Activated B cell treated with CpG ODN at 0.5 μM for 24 hours (primary cell): ENCODE results near the gene NBEAL2. TPM values are rescaled to one million over a fixed set of nuclear protein-coding genes. Genes with fewer than 3 reads are reported as not detected.

Experiments
- ATAC-seq: fragments of 200-7000 bp; cut with Tn5 transposase; one replicate; pipeline ENCODE4 v1.10.0; 2021; ENCODE audit warnings: low read depth, mild to moderate bottlenecking, moderate library complexity
- CTCF ChIA-PET: fragments of 350-600 bp; sonication (Branson Sonifier 250); formaldehyde crosslinking; loops from one replicate; lab custom pipeline; 2021; ENCODE audit warnings: antibody characterized with exemption; lab: Charles Lee
- POLR2A ChIA-PET: fragments of 350-600 bp; sonication (Branson Sonifier 250); formaldehyde crosslinking; loops from one replicate; lab custom pipeline; 2021; ENCODE audit warnings: antibody characterized with exemption; lab: Charles Lee
- DNase-seq: peaks from one replicate; pipeline ENCODE4 v3.0.0; 2022
- H3K27ac Mint-ChIP-seq: one replicate; pipeline ENCODE4 v1.8.0; 2020; ENCODE audit warnings: mixed read lengths
- H3K27me3 Mint-ChIP-seq: one replicate; pipeline ENCODE4 v1.8.0; 2021; ENCODE audit warnings: mixed read lengths
- H3K36me3 Mint-ChIP-seq: one replicate; pipeline ENCODE4 v1.8.0; 2021; ENCODE audit warnings: low read depth, mixed read lengths
- H3K4me1 Mint-ChIP-seq: one replicate; pipeline ENCODE4 v1.8.0; 2021; ENCODE audit warnings: mixed read lengths
- H3K4me3 Mint-ChIP-seq: one replicate; pipeline ENCODE4 v1.8.0; 2020; ENCODE audit warnings: mild to moderate bottlenecking, mixed read lengths
- H3K9me3 Mint-ChIP-seq: one replicate; pipeline ENCODE4 v1.8.0; 2020; ENCODE audit warnings: mixed read lengths
- intact Hi-C: fragments of 100-400 bp; cut with micrococcal nuclease; formaldehyde crosslinking; loops from one replicate; pipeline ENCODE4 v1.15.1; 2024
- total RNA-seq: library from RNA; stranded (reverse); gene quantifications from 2 replicates; pipeline ENCODE4 v1.2.3, GENCODE V29; 2022
- TF ChIP-seq, protein P1 (sequence below): fragments of 200-600 bp; IDR thresholded peaks from one replicate; pipeline ENCODE4 v1.8.0; 2022; ENCODE audit warnings: antibody characterized with exemption, mild to moderate bottlenecking

The NBEAL2 gene
- total RNA-seq, 1 donor from 2014 or later = 98.6 TPM

DNA sequence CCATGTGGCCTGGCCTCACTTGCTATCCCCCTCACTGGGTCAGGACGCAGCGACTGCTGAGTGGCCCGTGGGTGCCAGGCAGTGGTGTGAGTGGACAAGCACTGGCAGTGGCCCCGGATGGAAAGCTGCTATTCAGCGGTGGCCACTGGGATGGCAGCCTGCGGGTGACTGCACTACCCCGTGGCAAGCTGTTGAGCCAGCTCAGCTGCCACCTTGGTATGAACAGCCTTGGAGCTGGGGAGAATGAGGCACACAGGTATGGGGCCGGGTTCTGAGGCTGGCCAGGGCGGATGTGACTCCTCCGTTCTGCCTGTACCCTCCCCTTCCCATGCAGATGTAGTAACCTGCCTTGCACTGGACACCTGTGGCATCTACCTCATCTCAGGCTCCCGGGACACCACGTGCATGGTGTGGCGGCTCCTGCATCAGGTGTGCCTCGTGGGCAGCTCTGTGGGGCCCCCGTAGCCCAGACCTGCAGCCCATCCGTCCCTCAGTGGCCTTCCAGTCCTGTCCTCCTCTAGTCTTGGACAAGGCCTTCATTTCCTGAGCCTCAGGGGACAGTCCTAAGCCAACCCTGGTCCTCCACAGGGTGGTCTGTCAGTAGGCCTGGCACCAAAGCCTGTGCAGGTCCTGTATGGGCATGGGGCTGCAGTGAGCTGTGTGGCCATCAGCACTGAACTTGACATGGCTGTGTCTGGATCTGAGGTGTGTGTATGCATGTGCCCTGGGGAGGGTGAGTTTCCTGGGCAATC is 28.2 kb downstream of the NBEAL2 start:
- Mint-ChIP-seq H3K4me1 (peaks cover 13% of the 10 kb centered on the region), H3K36me3 (peaks cover 40% of the 10 kb centered on the region), H3K27ac (no peak overlapping the region), H3K9me3 (no peaks in the 10 kb centered on the region), H3K27me3 (no peaks in the 10 kb centered on the region), H3K4me3 (no peak overlapping the region)
- DNase-seq = peak; percentile 15
- TF ChIP-seq, protein P1, sequence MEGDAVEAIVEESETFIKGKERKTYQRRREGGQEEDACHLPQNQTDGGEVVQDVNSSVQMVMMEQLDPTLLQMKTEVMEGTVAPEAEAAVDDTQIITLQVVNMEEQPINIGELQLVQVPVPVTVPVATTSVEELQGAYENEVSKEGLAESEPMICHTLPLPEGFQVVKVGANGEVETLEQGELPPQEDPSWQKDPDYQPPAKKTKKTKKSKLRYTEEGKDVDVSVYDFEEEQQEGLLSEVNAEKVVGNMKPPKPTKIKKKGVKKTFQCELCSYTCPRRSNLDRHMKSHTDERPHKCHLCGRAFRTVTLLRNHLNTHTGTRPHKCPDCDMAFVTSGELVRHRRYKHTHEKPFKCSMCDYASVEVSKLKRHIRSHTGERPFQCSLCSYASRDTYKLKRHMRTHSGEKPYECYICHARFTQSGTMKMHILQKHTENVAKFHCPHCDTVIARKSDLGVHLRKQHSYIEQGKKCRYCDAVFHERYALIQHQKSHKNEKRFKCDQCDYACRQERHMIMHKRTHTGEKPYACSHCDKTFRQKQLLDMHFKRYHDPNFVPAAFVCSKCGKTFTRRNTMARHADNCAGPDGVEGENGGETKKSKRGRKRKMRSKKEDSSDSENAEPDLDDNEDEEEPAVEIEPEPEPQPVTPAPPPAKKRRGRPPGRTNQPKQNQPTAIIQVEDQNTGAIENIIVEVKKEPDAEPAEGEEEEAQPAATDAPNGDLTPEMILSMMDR = no peak
- POLR2A ChIA-PET = no interaction called here
- CTCF ChIA-PET = no interaction called here
- intact Hi-C loops = loop anchor here (2.0 kb wide), 1 partner anchor 31 kb away; no protein-coding TSS in a partner anchor
- no peak for ATAC-seq

DNA sequence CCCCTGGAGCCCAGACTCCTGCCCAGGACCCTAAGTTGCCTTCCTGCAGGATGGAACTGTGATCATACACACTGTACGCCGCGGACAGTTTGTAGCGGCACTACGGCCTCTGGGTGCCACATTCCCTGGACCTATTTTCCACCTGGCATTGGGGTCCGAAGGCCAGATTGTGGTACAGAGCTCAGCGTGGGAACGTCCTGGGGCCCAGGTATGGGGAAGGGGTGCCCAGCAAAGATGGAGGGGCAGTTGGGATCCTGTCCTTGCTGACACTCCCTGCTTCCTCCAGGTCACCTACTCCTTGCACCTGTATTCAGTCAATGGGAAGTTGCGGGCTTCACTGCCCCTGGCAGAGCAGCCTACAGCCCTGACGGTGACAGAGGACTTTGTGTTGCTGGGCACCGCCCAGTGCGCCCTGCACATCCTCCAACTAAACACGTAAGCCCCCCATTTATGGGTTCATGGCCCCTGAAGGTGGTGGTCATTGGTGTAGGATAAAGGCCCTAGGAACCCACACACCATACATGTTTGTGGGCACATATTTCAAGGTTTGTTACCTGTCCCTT is 28.8 kb downstream of the NBEAL2 start:
- Mint-ChIP-seq H3K4me1 (peaks cover 13% of the 10 kb centered on the region), H3K9me3 (no peaks in the 10 kb centered on the region), H3K4me3 (peak overlapping the region; percentile 64), H3K27ac (no peak overlapping the region), H3K36me3 (peaks cover 35% of the 10 kb centered on the region), H3K27me3 (no peaks in the 10 kb centered on the region)
- ChIA-PET CTCF (no interaction called here), POLR2A (interaction anchor here (1.5 kb wide), 1 partner anchor 156 kb away, joined by 4 read pairs; the partner anchor contains the start of gene SETD2)
- ATAC-seq (no peak), DNase-seq (no peak)
- intact Hi-C loops = loop anchor here (2.0 kb wide), 1 partner anchor 30 kb away; no protein-coding TSS in a partner anchor
- TF ChIP-seq, protein P1 = no peak

DNA sequence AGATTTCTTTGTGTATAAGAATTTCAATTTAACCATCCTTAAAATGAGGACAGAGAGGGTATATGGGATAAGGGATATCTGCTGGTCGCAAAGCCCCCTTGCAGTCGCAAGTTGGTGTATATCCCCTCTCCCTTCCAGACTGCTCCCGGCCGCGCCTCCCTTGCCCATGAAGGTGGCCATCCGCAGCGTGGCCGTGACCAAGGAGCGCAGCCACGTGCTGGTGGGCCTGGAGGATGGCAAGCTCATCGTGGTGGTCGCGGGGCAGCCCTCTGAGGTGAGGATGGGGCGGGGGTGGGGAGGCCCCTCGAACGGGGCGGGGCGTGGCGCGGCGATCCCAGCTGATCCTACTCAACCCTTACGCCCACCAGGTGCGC is 29.4 kb downstream of the NBEAL2 start:
- Mint-ChIP-seq H3K4me3 (peak overlapping the region; percentile 64), H3K36me3 (peaks cover 34% of the 10 kb centered on the region), H3K9me3 (no peaks in the 10 kb centered on the region), H3K4me1 (peaks cover 13% of the 10 kb centered on the region), H3K27ac (no peak overlapping the region), H3K27me3 (no peaks in the 10 kb centered on the region)
- TF ChIP-seq, protein P1 = no peak
- DNase-seq (no peak), ATAC-seq (no peak)
- POLR2A ChIA-PET = interaction anchor here (0.8 to 1.6 kb wide), 8 partner anchors 12 to 155 kb away, joined by 3 to 15 read pairs (median 6); partner anchors contain the start of genes CCDC12, NBEAL2 and SETD2
- intact Hi-C loops = loop anchor here (1.0 to 2.0 kb wide), 3 partner anchors 8 to 30 kb away; partner anchors contain the start of gene NBEAL2
- CTCF ChIA-PET = interaction anchor here (0.7 kb wide), 1 partner anchor 99 kb away, joined by 3 read pairs; no protein-coding TSS in a partner anchor

DNA sequence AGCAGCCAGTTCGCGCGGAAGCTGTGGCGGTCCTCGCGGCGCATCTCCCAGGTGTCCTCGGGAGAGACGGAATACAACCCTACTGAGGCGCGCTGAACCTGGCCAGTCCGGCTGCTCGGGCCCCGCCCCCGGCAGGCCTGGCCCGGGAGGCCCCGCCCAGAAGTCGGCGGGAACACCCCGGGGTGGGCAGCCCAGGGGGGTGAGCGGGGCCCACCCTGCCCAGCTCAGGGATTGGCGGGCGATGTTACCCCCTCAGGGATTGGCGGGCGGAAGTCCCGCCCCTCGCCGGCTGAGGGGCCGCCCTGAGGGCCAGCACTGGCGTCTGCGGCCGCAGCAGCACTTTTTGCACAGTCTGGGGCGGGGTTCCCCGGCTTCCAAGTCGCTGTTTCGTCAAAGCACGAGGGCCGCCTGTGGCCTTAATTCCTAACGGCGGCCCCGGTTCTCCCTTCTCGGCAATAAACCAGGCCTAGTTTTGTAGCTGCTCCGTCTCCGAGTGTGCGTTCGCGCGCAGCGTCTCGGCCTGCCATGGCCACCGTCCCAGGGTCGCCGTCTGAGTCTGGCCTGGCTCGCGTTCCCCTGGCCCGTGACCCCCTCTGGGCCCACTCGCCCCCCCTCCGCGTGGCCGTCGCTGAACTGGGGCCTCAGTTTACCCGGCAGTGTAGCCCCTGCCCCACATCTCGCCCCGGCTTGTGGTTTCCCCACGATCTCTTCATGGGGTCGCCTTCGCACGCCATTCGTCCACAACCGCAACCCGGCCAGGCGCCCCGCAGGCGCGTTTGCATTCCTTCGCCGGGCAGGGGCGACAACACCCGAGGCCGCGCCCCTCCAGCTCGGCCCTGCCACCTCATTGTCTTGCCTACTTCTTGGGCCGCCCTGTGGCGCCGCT is 30.0 kb downstream of the NBEAL2 start:
- Mint-ChIP-seq H3K9me3 (no peaks in the 10 kb centered on the region), H3K27ac (peak overlapping the region; percentile 73), H3K36me3 (peaks cover 34% of the 10 kb centered on the region), H3K27me3 (no peaks in the 10 kb centered on the region), H3K4me3 (peak overlapping the region; percentile 81), H3K4me1 (peaks cover 13% of the 10 kb centered on the region)
- peak; percentile 97 for ATAC-seq
- DNase-seq = peak; percentile 82
- TF ChIP-seq, protein P1 = no peak
- intact Hi-C loops = loop anchor here (1.0 to 10.0 kb wide), 4 partner anchors 8 to 315 kb away; partner anchors contain the start of gene NBEAL2
- ChIA-PET CTCF (interaction anchor here (0.7 kb wide), 1 partner anchor 100 kb away, joined by 3 read pairs; no protein-coding TSS in a partner anchor), POLR2A (interaction anchor here (0.5 to 1.6 kb wide), 9 partner anchors 11 to 302 kb away, joined by 3 to 15 read pairs (median 4); partner anchors contain the start of genes CCDC12, NBEAL2 and SETD2)
